ENCODE measurements around the gene MINAR1. TPM values are rescaled to one million over a fixed set of nuclear protein-coding genes. Genes with fewer than 3 reads are reported as not detected.

Gene MINAR1, protein sequence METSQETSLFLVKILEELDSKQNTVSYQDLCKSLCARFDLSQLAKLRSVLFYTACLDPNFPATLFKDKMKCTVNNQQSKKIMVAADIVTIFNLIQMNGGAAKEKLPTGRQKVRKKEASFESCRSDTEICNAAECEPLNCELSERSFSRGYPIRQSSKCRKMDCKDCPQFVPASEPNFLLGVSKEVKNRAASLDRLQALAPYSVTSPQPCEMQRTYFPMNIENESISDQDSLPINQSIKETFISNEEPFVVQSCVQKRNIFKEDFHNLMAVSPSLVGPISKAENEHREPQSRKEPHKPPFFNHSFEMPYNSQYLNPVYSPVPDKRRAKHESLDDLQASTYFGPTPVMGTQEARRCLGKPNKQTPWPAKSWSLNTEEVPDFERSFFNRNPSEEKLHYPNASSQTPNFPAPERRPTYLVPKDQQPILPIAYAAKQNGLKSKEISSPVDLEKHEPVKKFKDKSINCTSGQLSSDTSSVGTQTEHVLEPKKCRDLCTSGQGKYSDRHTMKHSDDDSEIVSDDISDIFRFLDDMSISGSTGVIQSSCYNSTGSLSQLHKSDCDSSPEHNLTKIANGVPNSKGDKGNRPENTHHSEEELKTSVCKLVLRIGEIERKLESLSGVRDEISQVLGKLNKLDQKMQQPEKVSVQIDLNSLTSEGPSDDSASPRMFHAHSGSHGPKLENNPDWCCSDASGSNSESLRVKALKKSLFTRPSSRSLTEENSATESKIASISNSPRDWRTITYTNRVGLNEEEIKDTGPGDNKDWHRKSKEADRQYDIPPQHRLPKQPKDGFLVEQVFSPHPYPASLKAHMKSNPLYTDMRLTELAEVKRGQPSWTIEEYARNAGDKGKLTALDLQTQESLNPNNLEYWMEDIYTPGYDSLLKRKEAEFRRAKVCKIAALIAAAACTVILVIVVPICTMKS
- 1.5 and 1.7 TPM in 2 replicates for polyA plus RNA-seq (2013)

DNA sequence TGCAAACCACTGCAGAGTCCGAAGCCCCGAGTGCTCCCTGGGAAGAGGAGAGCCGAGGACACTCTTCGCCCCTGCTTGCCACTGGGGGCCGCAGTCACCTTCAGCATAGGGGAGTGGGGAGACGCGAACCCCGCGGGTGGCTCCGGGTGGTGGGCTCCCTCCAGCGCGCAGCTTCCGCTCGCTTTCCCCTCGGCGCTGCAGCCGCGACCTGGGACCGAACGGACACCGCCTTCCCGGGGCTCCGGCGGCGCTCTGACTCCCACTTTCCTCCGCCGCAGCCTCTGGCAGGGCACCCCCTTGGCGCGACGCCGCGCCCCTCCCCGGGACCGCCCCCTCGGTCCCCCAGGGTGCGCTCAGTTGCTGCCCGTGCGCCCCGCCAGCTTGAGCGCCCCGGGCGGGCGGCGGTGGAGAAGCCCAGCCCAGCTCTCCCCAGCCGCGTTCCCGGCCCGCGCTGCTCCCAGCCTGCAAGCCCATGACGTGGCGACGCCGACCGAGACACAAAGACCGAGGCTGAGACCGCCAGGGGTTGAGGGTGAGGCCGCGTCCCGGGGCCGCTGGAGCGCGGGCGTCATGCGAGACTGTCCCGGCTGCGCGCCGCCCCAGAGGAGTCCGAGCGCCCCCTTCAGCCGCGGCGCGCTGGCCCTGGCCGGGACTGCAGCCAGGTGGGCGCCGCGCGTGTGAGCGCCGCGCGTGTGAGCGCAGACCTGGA is at the start of gene MINAR1:
MINAR1 (plus strand) TSS at position 701 of the 709 bp plus-strand sequence. CDS start 23,812 bp downstream, outside the sequence.
- H3K9ac ChIP-seq (ENCODE audit: low read length) = peak within 1 kb of the TSS; percentile 66
- H3K14ac ChIP-seq (ENCODE audit: low read length) = peak within 1 kb of the TSS; percentile 49
- peak within 1 kb of the TSS; percentile 10 for H3K23ac ChIP-seq (ENCODE audit: low read length)
- peak within 1 kb of the TSS; percentile 38 for H3K18ac ChIP-seq (ENCODE audit: low read length)
- H2BK120ac ChIP-seq (ENCODE audit: insufficient read depth, low read length, poor library complexity) = peak within 1 kb of the TSS; percentile 43
- H2AK5ac ChIP-seq (ENCODE audit: low read length) = no peak within 1 kb of the TSS
- peaks cover 2% of the 10 kb centered on the region for H3K9me3 ChIP-seq (ENCODE audit: insufficient read depth, low read depth, low read length)
- no peak within 1 kb of the TSS for H2BK5ac ChIP-seq (ENCODE audit: low read depth, low read length, poor library complexity)
- peaks cover 5 to 11% of the 10 kb centered on the region in 2 experiments for H3K4me1 ChIP-seq (ENCODE audit: control insufficient read depth in 1 of 2, insufficient read depth in 2 of 2, low read length in 2 of 2)
- no peaks in the 10 kb centered on the region for H3K36me3 ChIP-seq (ENCODE audit: control insufficient read depth in 1 of 2, insufficient read depth in 2 of 2, low read length in 2 of 2)
- peak within 1 kb of the TSS; percentile 99 for H3K4me2 ChIP-seq (ENCODE audit: low read length)
- no peak within 1 kb of the TSS for H2BK12ac ChIP-seq (ENCODE audit: low read length)
- peak; percentile 19 to 63 for DNase-seq
- peak within 1 kb of the TSS; percentile 42 for H2AFZ ChIP-seq (ENCODE audit: insufficient read depth, low read length, poor library complexity)
- H3K79me1 ChIP-seq (ENCODE audit: low read length) = peaks cover 3% of the 10 kb centered on the region
- H4K12ac ChIP-seq (ENCODE audit: low read depth, low read length) = peak within 1 kb of the TSS; percentile 11
- H3K27me3 ChIP-seq (ENCODE audit: insufficient read depth, low read length) = peaks cover 15% of the 10 kb centered on the region
- peak within 1 kb of the TSS; percentile 72 for H4K8ac ChIP-seq (ENCODE audit: low read depth, low read length)
- H3K4ac ChIP-seq (ENCODE audit: low read depth, low read length) = no peak within 1 kb of the TSS
- WGBS (ENCODE audit: extremely low coverage, insufficient coverage, insufficient read length) = no CpG with 5 or more reads among the region's 84 CpGs
- peak within 1 kb of the TSS; percentile 78 for H3K4me3 ChIP-seq (ENCODE audit: low read depth, low read length)
- peaks cover 3% of the 10 kb centered on the region for H3K79me2 ChIP-seq (ENCODE audit: control insufficient read depth, insufficient read depth, low read length, poor library complexity)
- H3K27ac ChIP-seq (ENCODE audit: low read depth, low read length) = no peak within 1 kb of the TSS
- H4K91ac ChIP-seq (ENCODE audit: low read depth, low read length) = peak within 1 kb of the TSS; percentile 22

DNA sequence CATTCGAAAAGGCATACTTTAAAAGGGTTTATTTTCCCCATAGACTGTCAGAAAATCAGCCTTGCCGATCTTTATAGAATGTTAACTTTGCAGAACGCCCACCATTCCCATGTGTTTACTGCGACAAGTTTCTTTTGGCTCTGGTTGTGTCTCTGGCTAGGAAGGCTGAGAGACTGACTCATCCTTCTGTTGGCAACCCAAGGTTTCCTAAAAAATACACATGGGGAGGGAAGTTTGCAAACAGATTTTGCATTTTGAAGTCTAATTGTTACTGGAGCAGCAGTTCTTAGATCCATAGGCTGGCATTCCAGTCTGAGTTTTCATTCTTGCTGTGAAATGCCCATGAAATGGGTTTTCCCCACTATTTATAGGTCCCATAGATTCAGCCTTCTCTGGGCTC is 37.9 kb upstream of the MINAR1 start:
- no peaks in the 10 kb centered on the region for H3K9me3 ChIP-seq (ENCODE audit: insufficient read depth, low read depth, low read length)
- H3K23ac ChIP-seq (ENCODE audit: low read length) = no peak overlapping the region
- no CpG with 5 or more reads among the region's 4 CpGs for WGBS (ENCODE audit: extremely low coverage, insufficient coverage, insufficient read length)
- H3K18ac ChIP-seq (ENCODE audit: low read length) = no peak overlapping the region
- H3K4me3 ChIP-seq (ENCODE audit: low read depth, low read length) = no peak overlapping the region
- H3K14ac ChIP-seq (ENCODE audit: low read length) = no peak overlapping the region
- H4K91ac ChIP-seq (ENCODE audit: low read depth, low read length) = no peak overlapping the region
- H4K8ac ChIP-seq (ENCODE audit: low read depth, low read length) = no peak overlapping the region
- H2AK5ac ChIP-seq (ENCODE audit: low read length) = no peak overlapping the region
- no peak overlapping the region for H3K27ac ChIP-seq (ENCODE audit: low read depth, low read length)
- H3K79me2 ChIP-seq (ENCODE audit: control insufficient read depth, insufficient read depth, low read length, poor library complexity) = no peaks in the 10 kb centered on the region
- no peak overlapping the region for H4K12ac ChIP-seq (ENCODE audit: low read depth, low read length)
- H3K4me1 ChIP-seq (ENCODE audit: control insufficient read depth in 1 of 2, insufficient read depth in 2 of 2, low read length in 2 of 2) = no peaks in the 10 kb centered on the region
- no peak overlapping the region for H2BK120ac ChIP-seq (ENCODE audit: insufficient read depth, low read length, poor library complexity)
- H3K4me2 ChIP-seq (ENCODE audit: low read length) = no peak overlapping the region
- no peak overlapping the region for H2AFZ ChIP-seq (ENCODE audit: insufficient read depth, low read length, poor library complexity)
- no peak overlapping the region for H3K9ac ChIP-seq (ENCODE audit: low read length)
- no peaks in the 10 kb centered on the region for H3K36me3 ChIP-seq (ENCODE audit: control insufficient read depth in 1 of 2, insufficient read depth in 2 of 2, low read length in 2 of 2)
- no peaks in the 10 kb centered on the region for H3K27me3 ChIP-seq (ENCODE audit: insufficient read depth, low read length)
- H2BK12ac ChIP-seq (ENCODE audit: low read length) = no peak overlapping the region
- DNase-seq = no peak
- H3K79me1 ChIP-seq (ENCODE audit: low read length) = no peaks in the 10 kb centered on the region
- H3K4ac ChIP-seq (ENCODE audit: low read depth, low read length) = no peak overlapping the region
- no peak overlapping the region for H2BK5ac ChIP-seq (ENCODE audit: low read depth, low read length, poor library complexity)

DNA sequence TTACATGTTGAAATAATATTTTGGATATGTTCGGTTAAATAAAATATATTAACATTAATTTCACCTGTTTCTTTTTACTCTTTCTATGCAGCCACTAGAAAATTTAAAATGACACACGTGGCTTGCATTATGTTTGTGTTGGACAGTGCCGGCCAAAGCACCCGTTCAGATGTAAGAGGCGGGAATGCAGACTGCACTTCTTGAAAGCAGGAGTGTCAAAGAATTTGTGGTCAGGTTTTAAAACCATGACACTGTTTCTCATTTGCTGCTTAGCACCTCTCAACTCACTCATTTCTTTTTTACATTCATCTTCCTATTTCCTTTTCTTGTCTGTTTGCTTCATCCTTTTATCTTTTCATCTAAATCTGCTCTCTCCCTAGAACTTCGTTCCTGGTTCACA is 35.3 kb upstream of the MINAR1 start:
- DNase-seq = no peak
- H3K4me3 ChIP-seq (ENCODE audit: low read depth, low read length) = no peak overlapping the region
- H3K23ac ChIP-seq (ENCODE audit: low read length) = no peak overlapping the region
- no peak overlapping the region for H2BK12ac ChIP-seq (ENCODE audit: low read length)
- H2AK5ac ChIP-seq (ENCODE audit: low read length) = no peak overlapping the region
- H4K91ac ChIP-seq (ENCODE audit: low read depth, low read length) = no peak overlapping the region
- no peak overlapping the region for H2BK120ac ChIP-seq (ENCODE audit: insufficient read depth, low read length, poor library complexity)
- H3K79me2 ChIP-seq (ENCODE audit: control insufficient read depth, insufficient read depth, low read length, poor library complexity) = no peaks in the 10 kb centered on the region
- no peak overlapping the region for H3K9ac ChIP-seq (ENCODE audit: low read length)
- H2BK5ac ChIP-seq (ENCODE audit: low read depth, low read length, poor library complexity) = no peak overlapping the region
- H3K27ac ChIP-seq (ENCODE audit: low read depth, low read length) = no peak overlapping the region
- H3K4me1 ChIP-seq (ENCODE audit: control insufficient read depth in 1 of 2, insufficient read depth in 2 of 2, low read length in 2 of 2) = no peaks in the 10 kb centered on the region
- no peaks in the 10 kb centered on the region for H3K79me1 ChIP-seq (ENCODE audit: low read length)
- H3K4me2 ChIP-seq (ENCODE audit: low read length) = no peak overlapping the region
- H4K8ac ChIP-seq (ENCODE audit: low read depth, low read length) = no peak overlapping the region
- H4K12ac ChIP-seq (ENCODE audit: low read depth, low read length) = no peak overlapping the region
- H3K9me3 ChIP-seq (ENCODE audit: insufficient read depth, low read depth, low read length) = no peaks in the 10 kb centered on the region
- no peak overlapping the region for H3K4ac ChIP-seq (ENCODE audit: low read depth, low read length)
- no peak overlapping the region for H3K18ac ChIP-seq (ENCODE audit: low read length)
- no peaks in the 10 kb centered on the region for H3K27me3 ChIP-seq (ENCODE audit: insufficient read depth, low read length)
- no peaks in the 10 kb centered on the region for H3K36me3 ChIP-seq (ENCODE audit: control insufficient read depth in 1 of 2, insufficient read depth in 2 of 2, low read length in 2 of 2)
- no peak overlapping the region for H2AFZ ChIP-seq (ENCODE audit: insufficient read depth, low read length, poor library complexity)
- H3K14ac ChIP-seq (ENCODE audit: low read length) = no peak overlapping the region
- no CpG with 5 or more reads among the region's 6 CpGs for WGBS (ENCODE audit: extremely low coverage, insufficient coverage, insufficient read length)

DNA sequence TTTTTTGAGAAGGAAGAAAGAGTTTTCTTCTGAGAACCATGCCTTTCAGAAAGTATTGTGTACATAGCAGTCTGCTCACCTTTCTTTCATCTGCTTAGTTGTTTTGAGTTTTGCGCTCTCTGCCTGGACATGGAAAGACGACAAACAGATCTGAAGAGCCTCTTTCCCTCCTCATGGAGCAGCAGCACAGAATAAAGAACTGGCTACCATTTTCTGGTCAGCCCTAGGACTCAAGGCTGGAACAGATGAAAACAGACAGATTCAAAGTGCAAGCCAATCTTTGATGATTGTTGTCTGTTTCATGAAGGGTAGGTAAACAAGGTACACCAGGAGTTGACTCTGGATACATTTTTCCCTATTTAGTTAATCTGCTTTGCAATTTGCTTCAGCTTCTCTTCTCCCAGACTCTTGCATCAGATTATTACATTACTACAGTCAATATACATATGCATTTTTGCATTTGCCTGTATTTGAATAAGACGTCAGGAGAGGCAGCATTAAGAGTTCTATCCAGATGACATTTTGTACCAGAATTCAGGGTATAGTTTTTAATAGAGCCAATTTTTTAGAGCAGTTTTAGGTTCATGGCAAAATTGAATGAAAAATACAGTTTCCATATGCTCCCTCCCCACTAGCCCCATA is 34.7 kb upstream of the MINAR1 start:
- no peak overlapping the region for H4K91ac ChIP-seq (ENCODE audit: low read depth, low read length)
- H3K4me1 ChIP-seq (ENCODE audit: control insufficient read depth in 1 of 2, insufficient read depth in 2 of 2, low read length in 2 of 2) = no peaks in the 10 kb centered on the region
- no peak overlapping the region for H4K8ac ChIP-seq (ENCODE audit: low read depth, low read length)
- no peak overlapping the region for H3K14ac ChIP-seq (ENCODE audit: low read length)
- no peak overlapping the region for H3K23ac ChIP-seq (ENCODE audit: low read length)
- no peaks in the 10 kb centered on the region for H3K79me2 ChIP-seq (ENCODE audit: control insufficient read depth, insufficient read depth, low read length, poor library complexity)
- H2BK12ac ChIP-seq (ENCODE audit: low read length) = no peak overlapping the region
- no peaks in the 10 kb centered on the region for H3K27me3 ChIP-seq (ENCODE audit: insufficient read depth, low read length)
- H2AK5ac ChIP-seq (ENCODE audit: low read length) = no peak overlapping the region
- no peak overlapping the region for H3K4me3 ChIP-seq (ENCODE audit: low read depth, low read length)
- no peak for DNase-seq
- H3K36me3 ChIP-seq (ENCODE audit: control insufficient read depth in 1 of 2, insufficient read depth in 2 of 2, low read length in 2 of 2) = no peaks in the 10 kb centered on the region
- no CpG with 5 or more reads among the region's 3 CpGs for WGBS (ENCODE audit: extremely low coverage, insufficient coverage, insufficient read length)
- no peak overlapping the region for H3K9ac ChIP-seq (ENCODE audit: low read length)
- no peak overlapping the region for H2AFZ ChIP-seq (ENCODE audit: insufficient read depth, low read length, poor library complexity)
- no peak overlapping the region for H3K4me2 ChIP-seq (ENCODE audit: low read length)
- no peak overlapping the region for H3K18ac ChIP-seq (ENCODE audit: low read length)
- H3K27ac ChIP-seq (ENCODE audit: low read depth, low read length) = no peak overlapping the region
- no peaks in the 10 kb centered on the region for H3K9me3 ChIP-seq (ENCODE audit: insufficient read depth, low read depth, low read length)
- H2BK120ac ChIP-seq (ENCODE audit: insufficient read depth, low read length, poor library complexity) = no peak overlapping the region
- no peak overlapping the region for H2BK5ac ChIP-seq (ENCODE audit: low read depth, low read length, poor library complexity)
- H3K4ac ChIP-seq (ENCODE audit: low read depth, low read length) = no peak overlapping the region
- H4K12ac ChIP-seq (ENCODE audit: low read depth, low read length) = no peak overlapping the region
- no peaks in the 10 kb centered on the region for H3K79me1 ChIP-seq (ENCODE audit: low read length)
